Nephron (organoid): ENCODE measurements around the gene DIP2B.
A peak's percentile ranks its signal among the peaks of the same experiment; 100 is the strongest.

Experiments used
- H3K27ac Mint-ChIP-seq, 3 experiments: 2 replicates each; pipeline ENCODE4 v1.8.0; 2020; ENCODE audit warnings: mixed read lengths in 3 of 3, mild to moderate bottlenecking in 2 of 3, moderate library complexity in 1 of 3
- H3K27me3 Mint-ChIP-seq: 2 replicates; pipeline ENCODE4 v1.8.0; 2021; ENCODE audit warnings: low read depth, mild to moderate bottlenecking, moderate library complexity, mixed read lengths
- H3K36me3 Mint-ChIP-seq: 2 replicates; pipeline ENCODE4 v1.8.0; 2020; ENCODE audit warnings: low read depth, mixed read lengths
- H3K4me1 Mint-ChIP-seq: 2 replicates; pipeline ENCODE4 v1.8.0; 2020; ENCODE audit warnings: mixed read lengths
- H3K4me3 Mint-ChIP-seq, 3 experiments: 2 replicates each; pipeline ENCODE4 v1.8.0; 2020; ENCODE audit warnings: mild to moderate bottlenecking in 3 of 3, mixed read lengths in 3 of 3, moderate library complexity in 2 of 3
- H3K9me3 Mint-ChIP-seq: 2 replicates; pipeline ENCODE4 v1.8.0; 2020; ENCODE audit warnings: mixed read lengths
- TF ChIP-seq, protein P1 (sequence below), 3 experiments: fragments of 200-600 bp; sonication (generic); IDR thresholded peaks; one replicate each; pipeline ENCODE4 v1.5.0; 2021; ENCODE audit warnings: antibody characterized with exemption in 3 of 3; ENCODE audit not compliant: unreplicated experiment in 3 of 3

DIP2B gene

DNA sequence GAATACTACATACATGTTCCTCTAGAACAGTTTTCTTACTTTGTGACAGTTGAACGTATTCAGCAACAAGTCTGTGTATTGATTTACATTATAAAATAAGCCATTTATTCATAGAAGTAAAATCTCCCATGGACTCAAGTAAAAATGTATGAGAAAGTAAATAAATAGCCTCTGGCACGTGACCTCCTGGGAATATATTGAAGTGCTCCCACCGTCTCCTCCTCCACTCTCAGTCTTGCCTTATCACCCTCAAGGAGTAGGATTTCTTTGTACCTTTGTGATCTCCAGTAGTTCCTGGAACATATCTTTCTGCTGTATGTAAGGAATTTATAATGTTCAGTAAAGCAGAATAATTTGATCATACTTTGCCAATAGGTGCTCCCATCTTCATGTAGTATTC lies 90.9 kb downstream of the DIP2B start:
- Mint-ChIP-seq H3K4me3 (no peak overlapping the region), H3K27ac (no peak overlapping the region), H3K36me3 (no peaks in the 10 kb centered on the region), H3K9me3 (no peaks in the 10 kb centered on the region), H3K4me1 (peaks cover 29% of the 10 kb centered on the region), H3K27me3 (no peaks in the 10 kb centered on the region)
- TF ChIP-seq, protein P1, sequence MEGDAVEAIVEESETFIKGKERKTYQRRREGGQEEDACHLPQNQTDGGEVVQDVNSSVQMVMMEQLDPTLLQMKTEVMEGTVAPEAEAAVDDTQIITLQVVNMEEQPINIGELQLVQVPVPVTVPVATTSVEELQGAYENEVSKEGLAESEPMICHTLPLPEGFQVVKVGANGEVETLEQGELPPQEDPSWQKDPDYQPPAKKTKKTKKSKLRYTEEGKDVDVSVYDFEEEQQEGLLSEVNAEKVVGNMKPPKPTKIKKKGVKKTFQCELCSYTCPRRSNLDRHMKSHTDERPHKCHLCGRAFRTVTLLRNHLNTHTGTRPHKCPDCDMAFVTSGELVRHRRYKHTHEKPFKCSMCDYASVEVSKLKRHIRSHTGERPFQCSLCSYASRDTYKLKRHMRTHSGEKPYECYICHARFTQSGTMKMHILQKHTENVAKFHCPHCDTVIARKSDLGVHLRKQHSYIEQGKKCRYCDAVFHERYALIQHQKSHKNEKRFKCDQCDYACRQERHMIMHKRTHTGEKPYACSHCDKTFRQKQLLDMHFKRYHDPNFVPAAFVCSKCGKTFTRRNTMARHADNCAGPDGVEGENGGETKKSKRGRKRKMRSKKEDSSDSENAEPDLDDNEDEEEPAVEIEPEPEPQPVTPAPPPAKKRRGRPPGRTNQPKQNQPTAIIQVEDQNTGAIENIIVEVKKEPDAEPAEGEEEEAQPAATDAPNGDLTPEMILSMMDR (IDR thresholded peaks at IDR 0.05; ENCODE audit: unreplicated experiment in 3 of 3) = no peak

DNA sequence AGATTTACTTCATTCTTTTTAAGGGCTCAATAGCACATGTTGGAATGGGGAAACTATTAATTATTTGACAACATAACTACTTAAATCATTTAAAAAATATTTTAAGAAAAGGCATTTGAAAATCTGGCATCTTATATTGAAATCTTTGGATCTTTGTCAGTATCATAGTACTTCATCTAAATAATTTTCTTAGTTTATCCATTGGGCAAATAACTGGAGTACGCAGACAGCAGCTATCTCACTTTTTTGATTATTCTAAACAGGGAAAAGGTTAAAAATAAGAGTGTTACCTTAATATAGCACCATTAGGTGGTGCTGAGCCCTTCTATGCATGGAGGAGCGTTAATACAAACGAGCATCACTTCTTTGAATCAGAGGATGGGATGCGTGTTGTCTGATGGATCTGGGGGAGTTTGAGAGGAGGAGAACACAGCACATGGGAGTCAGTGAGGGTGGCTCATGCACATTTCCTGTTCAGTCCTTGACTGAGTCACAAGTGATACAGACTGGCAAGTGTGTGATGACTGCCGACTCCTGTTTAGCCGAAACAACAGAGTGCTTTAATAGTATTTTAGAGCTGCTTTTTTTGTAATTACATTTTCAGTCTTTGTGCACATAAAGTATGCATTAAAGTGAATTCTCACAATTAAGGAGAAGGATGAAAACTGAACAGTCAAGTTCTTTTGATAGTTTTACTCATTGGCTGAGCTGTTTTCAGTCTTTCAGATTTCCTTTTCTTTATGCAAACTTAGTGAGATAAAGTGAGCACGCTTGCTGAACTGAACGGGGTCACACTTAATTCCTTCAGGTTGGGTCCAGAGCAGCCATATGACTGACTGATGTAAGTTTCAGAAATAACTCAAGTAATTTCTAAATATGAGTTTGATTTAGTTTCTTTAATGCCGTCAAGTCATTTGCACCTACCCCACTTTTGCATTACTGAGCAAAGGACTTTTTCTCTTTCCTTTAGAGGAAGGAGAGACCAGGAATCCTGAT lies 92.7 kb downstream of the DIP2B start:
- TF ChIP-seq, protein P1 (IDR thresholded peaks at IDR 0.05; ENCODE audit: unreplicated experiment in 3 of 3) = no peak
- Mint-ChIP-seq H3K36me3 (no peaks in the 10 kb centered on the region), H3K4me3 (no peak overlapping the region), H3K27me3 (no peaks in the 10 kb centered on the region), H3K4me1 (peaks cover 38% of the 10 kb centered on the region), H3K27ac (no peak overlapping the region), H3K9me3 (no peaks in the 10 kb centered on the region)

DNA sequence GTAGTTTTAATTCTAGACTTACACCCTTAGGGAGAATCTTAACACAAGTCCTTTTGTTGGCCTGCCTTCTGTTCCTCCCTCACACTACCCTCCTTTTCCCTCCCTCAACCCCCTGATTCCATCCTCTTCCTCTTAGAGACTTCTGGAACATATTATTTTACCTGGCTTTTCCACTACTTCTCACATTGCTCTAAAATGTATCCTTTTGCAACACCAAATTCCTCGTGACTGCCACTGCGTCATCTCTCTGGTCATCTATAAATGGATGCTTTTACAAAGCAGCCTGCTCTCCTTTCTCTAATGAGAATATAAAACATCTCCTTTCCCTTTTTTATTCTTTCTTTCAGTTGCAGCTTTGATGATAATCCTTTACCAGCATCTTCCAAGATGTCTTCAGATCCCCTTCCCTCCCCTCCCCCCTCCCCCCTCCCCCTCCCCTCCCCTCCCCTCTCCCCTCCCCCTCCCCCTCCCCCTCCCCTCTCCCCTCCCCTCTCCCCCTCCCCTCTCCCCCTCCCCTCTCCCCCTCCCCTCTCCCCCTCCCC lies 93.6 kb downstream of the DIP2B start:
- Mint-ChIP-seq H3K4me3 (no peak overlapping the region), H3K27me3 (no peaks in the 10 kb centered on the region), H3K9me3 (no peaks in the 10 kb centered on the region), H3K4me1 (peaks cover 40% of the 10 kb centered on the region), H3K27ac (peak overlapping the region in 1 of 3 experiments; percentile 20), H3K36me3 (no peaks in the 10 kb centered on the region)
- TF ChIP-seq, protein P1 (IDR thresholded peaks at IDR 0.05; ENCODE audit: unreplicated experiment in 3 of 3) = no peak

DNA sequence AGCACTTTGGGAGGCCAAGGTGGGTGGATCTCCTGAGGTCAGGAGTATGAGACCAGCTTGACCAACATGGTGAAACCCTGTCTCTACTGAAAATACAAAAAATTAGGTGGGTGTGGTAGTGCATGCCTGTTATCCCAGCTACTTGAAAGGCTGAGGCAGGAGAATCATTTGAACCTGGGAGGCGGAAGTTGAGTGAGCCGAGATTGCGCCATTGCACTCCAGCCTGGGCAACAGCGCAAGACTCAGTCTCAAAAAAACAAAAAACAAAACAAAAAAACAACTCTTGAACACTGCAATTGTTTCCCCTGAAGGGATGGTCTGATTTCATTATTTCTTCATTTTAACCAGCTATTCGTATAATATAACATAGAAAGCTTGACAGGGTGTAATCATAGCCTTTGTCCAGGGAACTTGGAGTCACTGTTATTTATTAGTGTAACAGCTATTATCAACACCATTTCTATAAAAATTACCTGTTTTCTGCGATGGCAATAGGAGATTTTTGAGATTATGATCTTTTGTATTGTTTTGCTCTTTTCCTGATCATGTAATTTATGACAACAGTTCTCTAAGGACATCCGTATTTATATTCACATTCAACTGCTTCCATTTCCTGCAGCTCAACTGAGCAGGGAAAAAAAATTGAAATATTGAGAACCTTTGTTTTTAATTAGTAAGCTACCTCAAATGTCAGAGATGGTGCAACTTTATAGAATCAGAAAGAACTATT lies 94.7 kb downstream of the DIP2B start:
- Mint-ChIP-seq H3K27ac (peak overlapping the region in 1 of 3 experiments; percentile 9), H3K4me1 (peaks cover 47% of the 10 kb centered on the region), H3K36me3 (no peaks in the 10 kb centered on the region), H3K27me3 (no peaks in the 10 kb centered on the region), H3K4me3 (no peak overlapping the region), H3K9me3 (no peaks in the 10 kb centered on the region)
- TF ChIP-seq, protein P1 (IDR thresholded peaks at IDR 0.05; ENCODE audit: unreplicated experiment in 3 of 3) = no peak

GRCh38 chr12:50600364-50600763 lies 95.6 kb downstream of the DIP2B start:
- Mint-ChIP-seq H3K36me3 (peaks cover 3% of the 10 kb centered on the region), H3K9me3 (no peaks in the 10 kb centered on the region), H3K27me3 (no peaks in the 10 kb centered on the region), H3K4me1 (peaks cover 47% of the 10 kb centered on the region), H3K27ac (peak overlapping the region in 2 of 3 experiments; percentile 9 to 26), H3K4me3 (no peak overlapping the region)
- TF ChIP-seq, protein P1 (IDR thresholded peaks at IDR 0.05; ENCODE audit: unreplicated experiment in 3 of 3) = no peak
